GM23248 (cell line): ENCODE data around the gene ZNF677.

ENCODE experiments used
- EZH2 ChIP-seq: fragments of 200-600 bp; sonication (generic); IDR thresholded peaks from 2 replicates; pipeline ENCODE4 v1.6.1; 2018; ENCODE audit warnings: antibody characterized with exemption, mild to moderate bottlenecking; ENCODE audit not compliant: insufficient read depth, poor library complexity, severe bottlenecking
- EZH2phosphoT487 ChIP-seq: fragments of 200-600 bp; sonication (generic); IDR thresholded peaks from 2 replicates; pipeline ENCODE4 v1.6.1; 2018; ENCODE audit warnings: antibody characterized with exemption, moderate library complexity, mild to moderate bottlenecking, low read depth; ENCODE audit not compliant: insufficient read depth

DNA sequence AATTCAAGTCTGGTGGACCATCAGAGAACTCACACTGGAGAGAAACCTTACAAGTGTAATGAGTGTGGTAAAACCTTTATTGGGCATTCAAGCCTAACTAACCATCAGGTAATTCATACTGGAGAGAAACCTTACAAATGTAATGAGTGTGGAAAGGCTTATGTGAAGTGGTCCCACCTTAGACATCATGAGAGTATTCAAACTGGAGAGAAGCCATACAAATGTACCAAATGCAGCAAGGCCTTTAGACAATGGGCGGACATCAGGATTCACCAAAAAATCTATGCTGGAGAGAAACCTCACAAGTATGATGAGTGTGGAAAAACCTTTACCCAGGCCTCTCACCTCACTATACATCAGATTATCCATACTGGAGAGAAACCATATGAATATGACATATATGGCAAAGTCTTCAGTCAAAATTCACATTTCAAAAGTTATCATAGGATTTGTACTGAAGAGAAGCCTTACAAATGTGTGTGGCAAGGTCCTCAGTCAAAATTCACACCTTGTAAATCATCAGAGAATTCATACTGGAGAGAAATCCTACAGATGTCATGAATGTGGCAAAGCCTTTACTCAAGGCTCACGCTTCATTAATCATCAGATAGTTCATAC, 41.9 kb downstream of the ZNF677 start:
- TF ChIP-seq EZH2 (no peak), EZH2phosphoT487 (no peak)
